IPS DF 6.9 (cell line): ENCODE measurements around the gene MUTYH.
"Not testable (repeated sequence)": the region's sequence is repeated elsewhere in the genome, so short reads cannot be mapped to it uniquely, and the experiment has no call there.

Experiments used
- DNase-seq: peaks from one replicate; pipeline ENCODE4 v3.0.0-alpha.2; 2013; ENCODE audit warnings: low read depth, low spot score
- H3K27ac ChIP-seq: one replicate; pipeline ENCODE4 v1.5.1; 2013; ENCODE audit warnings: low read length, control low read depth
- H3K27me3 ChIP-seq: 2 replicates; pipeline ENCODE4 v1.6.1; 2013; ENCODE audit warnings: mild to moderate bottlenecking, low read length; ENCODE audit not compliant: control insufficient read depth, insufficient read depth
- H3K36me3 ChIP-seq: 2 replicates; pipeline ENCODE4 v1.6.1; 2013; ENCODE audit warnings: low read length; ENCODE audit not compliant: control insufficient read depth, insufficient read depth
- H3K4me1 ChIP-seq: 2 replicates; pipeline ENCODE4 v1.6.1; 2013; ENCODE audit warnings: low read length; ENCODE audit not compliant: control insufficient read depth, insufficient read depth
- H3K4me3 ChIP-seq: 2 replicates; pipeline ENCODE4 v1.5.1; 2013; ENCODE audit warnings: mild to moderate bottlenecking, low read length
- H3K9me3 ChIP-seq: 2 replicates; pipeline ENCODE4 v1.6.1; 2013; ENCODE audit warnings: low read length, inconsistent platforms; ENCODE audit not compliant: control insufficient read depth, insufficient read depth
- WGBS: extraction: QIAGEN DNeasy Blood & Tissue Kit; methylation state at CpG from one replicate; pipeline ENCODE4 v1.1.7; 2013; ENCODE audit warnings: mixed read lengths, missing lambda C conversion rate; ENCODE audit not compliant: insufficient read length, insufficient coverage; 5-methylcytosine and 5-hydroxymethylcytosine counted together

The MUTYH gene

GRCh38 chr1:45339789-45340558 is at the start of gene MUTYH, which contains the start of gene TOE1:
MUTYH (minus strand) TSS chr1:45340440; CDS start chr1:45334505, 5,935 bp downstream.
TOE1 (plus strand) TSS chr1:45340170; CDS start chr1:45340253, 83 bp downstream.
- no CpG with 5 or more reads among the region's 70 CpGs for WGBS
- H3K36me3 ChIP-seq, result peaks cover 26% of the 10 kb centered on the region
- DNase-seq, result peak; percentile 87
- no peaks in the 10 kb centered on the region for H3K27me3 ChIP-seq
- H3K27ac ChIP-seq, result no peak within 1 kb of the TSS
- peak within 1 kb of the TSS; percentile 47 for H3K4me3 ChIP-seq
- no peaks in the 10 kb centered on the region for H3K9me3 ChIP-seq
- 0 out of 2 replicates have a peak, but pooled peaks cover 3% of the 10 kb centered on the region for H3K4me1 ChIP-seq

GRCh38 chr1:45386219-45386618 is 46.0 kb upstream of the MUTYH start:
- no peaks in the 10 kb centered on the region for H3K27me3 ChIP-seq
- H3K27ac ChIP-seq, result no peak overlapping the region
- no peaks in the 10 kb centered on the region for H3K9me3 ChIP-seq
- no CpG with 5 or more reads among the region's 3 CpGs for WGBS
- no peaks in the 10 kb centered on the region for H3K4me1 ChIP-seq
- no peak overlapping the region for H3K4me3 ChIP-seq
- no peaks in the 10 kb centered on the region for H3K36me3 ChIP-seq
- DNase-seq, result no peak

GRCh38 chr1:45385302-45385701 is 45.1 kb upstream of the MUTYH start:
- H3K4me3 ChIP-seq, result no peak overlapping the region
- H3K36me3 ChIP-seq, result no peaks in the 10 kb centered on the region
- no peaks in the 10 kb centered on the region for H3K27me3 ChIP-seq
- H3K27ac ChIP-seq, result no peak overlapping the region
- H3K9me3 ChIP-seq, result no peaks in the 10 kb centered on the region
- no CpG with 5 or more reads among the region's 3 CpGs for WGBS
- no peaks in the 10 kb centered on the region for H3K4me1 ChIP-seq
- DNase-seq, result no peak

DNA sequence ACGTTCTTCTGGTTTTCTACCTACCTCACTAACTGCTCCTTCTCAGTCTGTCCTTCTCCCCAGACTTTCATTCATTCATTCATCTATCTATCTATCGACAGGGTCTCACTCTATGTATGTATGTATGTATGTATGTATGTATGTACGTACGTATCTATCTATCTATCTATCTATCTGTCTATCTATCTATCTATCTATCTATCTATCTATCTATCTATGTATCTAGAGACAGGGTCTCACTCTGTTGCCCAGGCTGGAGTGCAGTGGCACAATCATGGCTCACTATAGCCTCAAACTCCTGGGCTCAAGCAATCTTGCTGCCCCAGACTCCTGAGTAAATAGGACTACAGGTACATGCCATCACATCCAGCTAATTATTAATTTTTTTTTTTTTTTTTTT is 44.0 kb upstream of the MUTYH start:
- not testable (repeated sequence) for H3K27ac ChIP-seq, H3K4me3 ChIP-seq, H3K9me3 ChIP-seq, H3K27me3 ChIP-seq, H3K36me3 ChIP-seq, DNase-seq, H3K4me1 ChIP-seq
- no CpG with 5 or more reads among the region's 4 CpGs for WGBS

GRCh38 chr1:45383191-45383590 is 43.0 kb upstream of the MUTYH start:
- Histone ChIP-seq H3K27ac (no peak overlapping the region), H3K27me3 (no peaks in the 10 kb centered on the region), H3K4me1 (no peaks in the 10 kb centered on the region), H3K9me3 (no peaks in the 10 kb centered on the region), H3K4me3 (no peak overlapping the region), H3K36me3 (no peaks in the 10 kb centered on the region)
- no peak for DNase-seq
- no CpG with 5 or more reads among the region's 1 CpG for WGBS

- Histone ChIP-seq H3K9me3 (no peaks in the 10 kb centered on the region), H3K27me3 (no peaks in the 10 kb centered on the region), H3K4me3 (no peak overlapping the region), H3K27ac (no peak overlapping the region), H3K36me3 (no peaks in the 10 kb centered on the region), H3K4me1 (no peaks in the 10 kb centered on the region)
- DNase-seq, result no peak
- no CpG with 5 or more reads among the region's 2 CpGs for WGBS
Observed at GRCh38 chr1:45381243-45381642, 41.0 kb upstream of the MUTYH start.

GRCh38 chr1:45380730-45381129 is 40.5 kb upstream of the MUTYH start:
- Histone ChIP-seq H3K36me3 (no peaks in the 10 kb centered on the region), H3K4me1 (no peaks in the 10 kb centered on the region), H3K27me3 (no peaks in the 10 kb centered on the region), H3K27ac (no peak overlapping the region), H3K9me3 (no peaks in the 10 kb centered on the region), H3K4me3 (no peak overlapping the region)
- WGBS, result no CpG with 5 or more reads among the region's 1 CpG
- no peak for DNase-seq

- WGBS, result no CpG with 5 or more reads among the region's 4 CpGs
- Histone ChIP-seq H3K4me3 (no peak overlapping the region), H3K4me1 (no peaks in the 10 kb centered on the region)
Observed at GRCh38 chr1:45380125-45380524, 39.9 kb upstream of the MUTYH start.

DNA sequence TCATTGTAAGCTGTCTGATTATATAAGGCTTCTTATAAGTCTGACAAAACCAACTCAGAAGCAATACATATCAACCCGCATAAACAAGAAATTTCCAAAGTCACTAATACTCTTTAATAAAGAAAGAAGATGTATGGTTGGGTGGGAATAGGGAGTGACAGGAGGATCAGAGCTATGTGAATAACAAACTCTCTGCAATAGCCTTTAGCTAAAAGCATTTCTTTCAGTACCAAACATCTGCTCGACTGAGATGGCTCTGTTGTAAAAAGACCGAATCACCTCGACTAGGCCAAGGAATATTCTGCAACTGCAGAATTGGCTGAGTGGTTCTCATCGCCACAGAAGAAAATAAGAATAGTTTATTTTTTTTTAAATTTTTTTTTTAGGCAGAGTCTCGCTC is 39.3 kb upstream of the MUTYH start:
- no peaks in the 10 kb centered on the region for H3K4me1 ChIP-seq
- no peaks in the 10 kb centered on the region for H3K36me3 ChIP-seq
- H3K27ac ChIP-seq, result no peak overlapping the region
- no peaks in the 10 kb centered on the region for H3K9me3 ChIP-seq
- H3K27me3 ChIP-seq, result no peaks in the 10 kb centered on the region
- no CpG with 5 or more reads among the region's 6 CpGs for WGBS
- H3K4me3 ChIP-seq, result no peak overlapping the region
- DNase-seq, result no peak

More at GRCh38 chr1:45380125-45380524, 39.9 kb upstream of the MUTYH start:
- Histone ChIP-seq H3K36me3 (no peaks in the 10 kb centered on the region), H3K9me3 (no peaks in the 10 kb centered on the region), H3K27ac (no peak overlapping the region), H3K27me3 (no peaks in the 10 kb centered on the region)
- no peak for DNase-seq

- H3K27me3 ChIP-seq, result no peaks in the 10 kb centered on the region
- no peaks in the 10 kb centered on the region for H3K4me1 ChIP-seq
- H3K4me3 ChIP-seq, result no peak overlapping the region
- no peak for DNase-seq
- H3K9me3 ChIP-seq, result no peaks in the 10 kb centered on the region
- H3K36me3 ChIP-seq, result no peaks in the 10 kb centered on the region
- no peak overlapping the region for H3K27ac ChIP-seq
Observed at GRCh38 chr1:45378184-45378583, 37.9 kb upstream of the MUTYH start.
